ENCODE results near the gene SH3RF3.

GRCh38 chr2:109258905-109259540, 130.0 kb downstream of the SH3RF3 start:
- TF ChIP-seq TAF1 (IDR thresholded peaks at IDR 0.05; ENCODE audit: borderline replicate concordance, insufficient read depth, low read length) (no peak), REST (IDR thresholded peaks at IDR 0.05; ENCODE audit: insufficient read depth in 1 of 2, low read depth in 2 of 2, low read length in 2 of 2) (no peak), POLR2AphosphoS5 (IDR thresholded peaks at IDR 0.05; ENCODE audit: low read depth, low read length) (no peak), SIN3A (IDR thresholded peaks at IDR 0.05; ENCODE audit: borderline replicate concordance, insufficient read depth, low read length) (no peak), FOXP2 (optimal IDR thresholded peaks at IDR 0.05; ENCODE audit: borderline replicate concordance, extremely low read depth, extremely low read length, insufficient read depth) (no peak)
